ENCODE measurements around the gene AATK. TPM values are rescaled to one million over a fixed set of nuclear protein-coding genes. Genes with fewer than 3 reads are reported as not detected.

Gene AATK
- total and polyA plus RNA-seq, 2 of the 13 experiments (the other 11 are each of a cell fraction or from before 2014, with no cell fraction given) = 2.9 to 8.4 TPM

DNA sequence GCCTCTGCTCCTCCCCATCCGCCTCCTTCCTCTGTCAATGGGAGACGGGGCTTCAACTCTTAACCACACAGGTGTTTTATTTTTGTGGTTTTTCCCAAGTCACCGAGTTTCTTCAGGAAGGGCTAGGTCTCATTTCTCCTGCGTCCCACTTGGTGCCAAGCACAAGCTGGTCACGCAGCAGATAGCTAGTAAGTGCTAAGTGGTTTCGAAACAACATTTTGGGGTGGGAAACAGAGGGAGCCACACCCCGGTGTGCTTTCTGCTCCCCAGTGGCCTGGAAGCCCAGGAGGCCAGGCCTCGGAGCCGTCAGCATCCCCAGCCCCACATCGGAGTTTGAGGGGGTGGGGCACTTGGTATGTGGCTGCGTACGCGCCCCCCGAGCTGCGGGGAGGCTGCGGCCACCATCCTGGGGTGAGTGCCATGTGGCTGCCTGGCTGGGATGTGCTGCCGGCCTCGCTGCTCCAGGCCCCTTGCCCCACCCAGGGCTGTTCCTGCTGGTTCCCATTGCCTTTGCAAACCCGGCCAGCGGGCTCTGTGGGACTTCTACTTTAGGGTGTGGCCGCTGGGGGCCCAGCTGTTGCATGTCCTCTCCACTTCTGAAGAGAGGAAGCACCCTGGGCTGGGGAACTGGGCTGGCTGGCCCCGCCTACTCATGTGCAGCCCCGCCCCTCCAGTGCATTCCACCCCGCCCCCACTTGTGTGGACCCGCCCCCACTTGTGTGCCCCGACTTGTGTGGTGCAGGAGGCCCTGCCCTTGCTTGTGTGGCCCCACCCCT lies 75.5 kb downstream of the AATK start:
- Histone ChIP-seq H3K36me3 (replicated peaks in 1 of 2; ENCODE audit: control insufficient read depth in 1 of 2, insufficient read depth in 2 of 2, low read length in 2 of 2) (peaks cover 18 to 34% of the 10 kb centered on the region in 2 experiments; a peak in 4 of 5 replicates), H3K4me1 (ENCODE audit: insufficient read depth, low read length) (peaks cover 20% of the 10 kb centered on the region), H3K4me3 (replicated peaks in 1 of 3; ENCODE audit: insufficient read depth in 1 of 3, low read depth in 2 of 3, low read length in 3 of 3) (no peak overlapping the region), H2AFZ (ENCODE audit: low read length) (no peak overlapping the region), H4K20me1 (ENCODE audit: insufficient read depth, low read length) (no peaks in the 10 kb centered on the region), H3K27me3 (ENCODE audit: control insufficient read depth in 1 of 2, insufficient read depth in 2 of 2, low read length in 2 of 2) (no peaks in the 10 kb centered on the region), H3K27ac (ENCODE audit: extremely low read length, insufficient read depth, low read length) (no peak overlapping the region), H3K9ac (ENCODE audit: insufficient read depth, low read depth, low read length) (no peak overlapping the region), H3K79me2 (ENCODE audit: insufficient read depth, low read length) (no peaks in the 10 kb centered on the region), H3K4me2 (ENCODE audit: low read depth, low read length) (no peak overlapping the region), H3K9me3 (ENCODE audit: low read length) (no peaks in the 10 kb centered on the region)
- intact Hi-C loops (cut with micrococcal nuclease; ENCODE audit: unreplicated experiment) (no loop called here), in situ Hi-C loops (cut with HindIII; ENCODE audit: extremely low pct_ligation_motif_present, low pct_unique_long_range_greater_than_20kb) (no loop called here)
- no peak for DNase-seq (ENCODE audit: low spot score)
- ATAC-seq = no peak
- CTCF ChIA-PET (ENCODE audit: low intra/inter-chr PET ratio, low total read pairs) = no interaction called here
- BruUV-seq (replicated peaks) = no TSS peak
- TF ChIP-seq ZNF34 (CRISPR knock-in tag; IDR thresholded peaks at IDR 0.05; ENCODE audit: borderline replicate concordance) (no peak), ETV6 (CRISPR knock-in tag; conservative IDR thresholded peaks at IDR 0.05) (no peak), SMAD3 (CRISPR knock-in tag; IDR thresholded peaks at IDR 0.05) (no peak), SP140L (CRISPR knock-in tag; IDR thresholded peaks at IDR 0.05; ENCODE audit: borderline replicate concordance) (no peak), SMC3 (IDR thresholded peaks at IDR 0.05; ENCODE audit: low read length) (no peak)
- TF ChIP-seq, protein P1, sequence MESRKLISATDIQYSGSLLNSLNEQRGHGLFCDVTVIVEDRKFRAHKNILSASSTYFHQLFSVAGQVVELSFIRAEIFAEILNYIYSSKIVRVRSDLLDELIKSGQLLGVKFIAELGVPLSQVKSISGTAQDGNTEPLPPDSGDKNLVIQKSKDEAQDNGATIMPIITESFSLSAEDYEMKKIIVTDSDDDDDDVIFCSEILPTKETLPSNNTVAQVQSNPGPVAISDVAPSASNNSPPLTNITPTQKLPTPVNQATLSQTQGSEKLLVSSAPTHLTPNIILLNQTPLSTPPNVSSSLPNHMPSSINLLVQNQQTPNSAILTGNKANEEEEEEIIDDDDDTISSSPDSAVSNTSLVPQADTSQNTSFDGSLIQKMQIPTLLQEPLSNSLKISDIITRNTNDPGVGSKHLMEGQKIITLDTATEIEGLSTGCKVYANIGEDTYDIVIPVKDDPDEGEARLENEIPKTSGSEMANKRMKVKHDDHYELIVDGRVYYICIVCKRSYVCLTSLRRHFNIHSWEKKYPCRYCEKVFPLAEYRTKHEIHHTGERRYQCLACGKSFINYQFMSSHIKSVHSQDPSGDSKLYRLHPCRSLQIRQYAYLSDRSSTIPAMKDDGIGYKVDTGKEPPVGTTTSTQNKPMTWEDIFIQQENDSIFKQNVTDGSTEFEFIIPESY (CRISPR knock-in tag; IDR thresholded peaks at IDR 0.05) = peak; percentile 53; the same call in 1 of the 2 replicates
- WGBS (ENCODE audit: low lambda C conversion rate) = 94% methylated on average over 20 of the region's 26 CpGs
- no peak for FAIRE-seq
- POLR2A ChIA-PET = no interaction called here

All from HepG2 (cell line).